Measurements from ENCODE around the gene KRTAP10-7.

GRCh38 chr21:44551340-44551961, 48.9 kb upstream of the KRTAP10-7 start, which contains the start of gene KRTAP10-2:
- TF ChIP-seq CTCF (IDR thresholded peaks at IDR 0.05): no peak
- TF ChIP-seq POLR2A (IDR thresholded peaks at IDR 0.05): no peak
- no peak for TF ChIP-seq POLR2AphosphoS5 (IDR thresholded peaks at IDR 0.05)

Measured in prostate gland (tissue), 2 donors.